SK-N-SH treated with all-trans-retinoic acid at 6 μM for 48 hours (cell line): Measurements from ENCODE around the gene LAMA2.

Experiments
- ATAC-seq: fragments of 200-7000 bp; cut with Tn5 transposase; 3 replicates; pipeline ENCODE4 v1.9.1; 2020; ENCODE audit warnings: mild to moderate bottlenecking, moderate library complexity
- ARNTL ChIP-seq: fragments of 450-650 bp; formaldehyde crosslinking; IDR thresholded peaks from 2 replicates; pipeline ENCODE4 v1.5.0; 2020; ENCODE audit warnings: low read depth, mild to moderate bottlenecking, moderate library complexity, borderline replicate concordance
- BACH2 ChIP-seq: fragments of 250-450 bp; sonication (Bioruptor Pico); IDR thresholded peaks from 2 replicates; pipeline ENCODE4 v1.9.0; 2021; ENCODE audit warnings: mild to moderate bottlenecking, borderline replicate concordance
- CSDC2 ChIP-seq: fragments of 250-450 bp; sonication (Bioruptor Pico); IDR thresholded peaks from 2 replicates; pipeline ENCODE4 v1.5.0; 2020; ENCODE audit warnings: mild to moderate bottlenecking, moderate library complexity
- ESRRG ChIP-seq: fragments of 250-450 bp; sonication (Bioruptor Pico); IDR thresholded peaks from 2 replicates; pipeline ENCODE4 v1.6.1; 2021; ENCODE audit warnings: mild to moderate bottlenecking
- GLIS3 ChIP-seq: fragments of 250-450 bp; sonication (Bioruptor Pico); IDR thresholded peaks from 2 replicates; pipeline ENCODE4 v1.5.0; 2020; ENCODE audit warnings: mild to moderate bottlenecking, moderate library complexity
- ISL1 ChIP-seq: fragments of 250-450 bp; sonication (Bioruptor Pico); IDR thresholded peaks from 2 replicates; pipeline ENCODE4 v2.1.2; 2022; ENCODE audit warnings: mild to moderate bottlenecking, moderate library complexity
- OSR1 ChIP-seq: fragments of 250-450 bp; sonication (Bioruptor Pico); IDR thresholded peaks from 2 replicates; pipeline ENCODE4 v1.8.0; 2022; ENCODE audit warnings: moderate library complexity, mild to moderate bottlenecking, inconsistent platforms
- PPARA ChIP-seq: fragments of 250-450 bp; sonication (Bioruptor Pico); IDR thresholded peaks from 2 replicates; pipeline ENCODE4 v1.5.0; 2020; ENCODE audit warnings: mild to moderate bottlenecking, borderline replicate concordance
- RARB ChIP-seq: fragments of 250-450 bp; sonication (Bioruptor Pico); IDR thresholded peaks from 2 replicates; pipeline ENCODE4 v1.8.0; 2021; ENCODE audit warnings: mild to moderate bottlenecking, moderate library complexity
- SNAI2 ChIP-seq: fragments of 250-450 bp; sonication (Bioruptor Pico); IDR thresholded peaks from 2 replicates; pipeline ENCODE4 v1.5.0; 2020; ENCODE audit warnings: mild to moderate bottlenecking, moderate library complexity
- TOX ChIP-seq: fragments of 250-450 bp; sonication (Bioruptor Pico); IDR thresholded peaks from 2 replicates; pipeline ENCODE4 v1.8.0; 2021; ENCODE audit warnings: mild to moderate bottlenecking, moderate library complexity, borderline replicate concordance
- ZC3H10 ChIP-seq: fragments of 250-450 bp; sonication (Bioruptor Pico); IDR thresholded peaks from 2 replicates; pipeline ENCODE4 v1.5.1; 2021; ENCODE audit warnings: mild to moderate bottlenecking, moderate library complexity
- ZFP3 ChIP-seq: fragments of 250-450 bp; sonication (Bioruptor Pico); IDR thresholded peaks from 2 replicates; pipeline ENCODE4 v1.5.0; 2020; ENCODE audit warnings: mild to moderate bottlenecking, moderate library complexity
- ZFP30 ChIP-seq: fragments of 450-650 bp; formaldehyde crosslinking; IDR thresholded peaks from 2 replicates; pipeline ENCODE4 v1.5.0; 2022; ENCODE audit warnings: mild to moderate bottlenecking, moderate library complexity
- ZNF565 ChIP-seq: fragments of 450-650 bp; formaldehyde crosslinking; conservative IDR thresholded peaks from 2 replicates; pipeline ENCODE4 v1.5.0; 2020; ENCODE audit warnings: low read depth, mild to moderate bottlenecking, moderate library complexity
- ZNF70 ChIP-seq: fragments of 450-650 bp; formaldehyde crosslinking; IDR thresholded peaks from 2 replicates; pipeline ENCODE4 v1.5.0; 2020; ENCODE audit warnings: mild to moderate bottlenecking, moderate library complexity
- ZNF8 ChIP-seq: fragments of 450-650 bp; formaldehyde crosslinking; IDR thresholded peaks from 2 replicates; pipeline ENCODE4 v1.5.0; 2020; ENCODE audit warnings: mild to moderate bottlenecking, moderate library complexity
- TF ChIP-seq, protein P1 (sequence below): fragments of 250-450 bp; sonication (Bioruptor Pico); IDR thresholded peaks from 2 replicates; pipeline ENCODE4 v1.8.0; 2021; ENCODE audit warnings: low read depth, mild to moderate bottlenecking, moderate library complexity, borderline replicate concordance
- TF ChIP-seq, protein P2 (sequence below): fragments of 250-450 bp; sonication (Bioruptor Pico); IDR thresholded peaks from 2 replicates; pipeline ENCODE4 v1.5.1; 2020; ENCODE audit warnings: low read depth, mild to moderate bottlenecking, moderate library complexity
- TF ChIP-seq, protein P3 (sequence below): fragments of 250-450 bp; sonication (Bioruptor Pico); IDR thresholded peaks from 2 replicates; pipeline ENCODE4 v1.8.0; 2020; ENCODE audit warnings: mild to moderate bottlenecking, moderate library complexity, borderline replicate concordance

Gene LAMA2

DNA sequence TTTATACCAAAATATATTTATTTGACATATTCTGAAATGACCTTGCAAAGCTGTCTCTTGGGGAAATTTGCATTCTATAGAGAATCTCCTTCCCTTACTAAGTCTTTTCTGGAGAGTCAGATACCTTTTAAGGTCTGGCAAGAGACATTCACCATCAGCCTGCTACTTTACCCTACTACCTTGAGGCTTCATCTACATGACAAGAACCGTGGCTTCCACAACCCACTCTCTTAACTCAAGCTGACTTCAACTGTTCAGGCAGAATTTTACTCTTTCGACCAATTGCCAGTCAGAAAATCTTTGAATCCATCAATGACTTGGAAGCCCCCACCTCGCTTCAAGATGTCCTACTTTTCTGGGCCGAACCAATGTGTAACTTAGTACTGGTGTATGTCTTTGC is 314.2 kb downstream of the LAMA2 start:
- ATAC-seq, result no peak
- TF ChIP-seq ZNF565, result no peak
- TF ChIP-seq RARB, result no peak
- TF ChIP-seq TOX, result no peak
- no peak for TF ChIP-seq ZFP30 (CRISPR knock-in tag)
- TF ChIP-seq, protein P1, sequence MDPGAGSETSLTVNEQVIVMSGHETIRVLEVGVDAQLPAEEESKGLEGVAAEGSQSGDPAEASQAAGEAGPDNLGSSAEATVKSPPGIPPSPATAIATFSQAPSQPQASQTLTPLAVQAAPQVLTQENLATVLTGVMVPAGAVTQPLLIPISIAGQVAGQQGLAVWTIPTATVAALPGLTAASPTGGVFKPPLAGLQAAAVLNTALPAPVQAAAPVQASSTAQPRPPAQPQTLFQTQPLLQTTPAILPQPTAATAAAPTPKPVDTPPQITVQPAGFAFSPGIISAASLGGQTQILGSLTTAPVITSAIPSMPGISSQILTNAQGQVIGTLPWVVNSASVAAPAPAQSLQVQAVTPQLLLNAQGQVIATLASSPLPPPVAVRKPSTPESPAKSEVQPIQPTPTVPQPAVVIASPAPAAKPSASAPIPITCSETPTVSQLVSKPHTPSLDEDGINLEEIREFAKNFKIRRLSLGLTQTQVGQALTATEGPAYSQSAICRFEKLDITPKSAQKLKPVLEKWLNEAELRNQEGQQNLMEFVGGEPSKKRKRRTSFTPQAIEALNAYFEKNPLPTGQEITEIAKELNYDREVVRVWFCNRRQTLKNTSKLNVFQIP (CRISPR knock-in tag), result no peak
- no peak for TF ChIP-seq BACH2 (CRISPR knock-in tag)
- TF ChIP-seq ZC3H10 (CRISPR knock-in tag), result no peak
- no peak for TF ChIP-seq ZFP3 (CRISPR knock-in tag)
- TF ChIP-seq, protein P2, sequence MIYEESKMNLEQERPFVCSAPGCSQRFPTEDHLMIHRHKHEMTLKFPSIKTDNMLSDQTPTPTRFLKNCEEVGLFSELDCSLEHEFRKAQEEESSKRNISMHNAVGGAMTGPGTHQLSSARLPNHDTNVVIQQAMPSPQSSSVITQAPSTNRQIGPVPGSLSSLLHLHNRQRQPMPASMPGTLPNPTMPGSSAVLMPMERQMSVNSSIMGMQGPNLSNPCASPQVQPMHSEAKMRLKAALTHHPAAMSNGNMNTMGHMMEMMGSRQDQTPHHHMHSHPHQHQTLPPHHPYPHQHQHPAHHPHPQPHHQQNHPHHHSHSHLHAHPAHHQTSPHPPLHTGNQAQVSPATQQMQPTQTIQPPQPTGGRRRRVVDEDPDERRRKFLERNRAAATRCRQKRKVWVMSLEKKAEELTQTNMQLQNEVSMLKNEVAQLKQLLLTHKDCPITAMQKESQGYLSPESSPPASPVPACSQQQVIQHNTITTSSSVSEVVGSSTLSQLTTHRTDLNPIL (CRISPR knock-in tag), result no peak
- no peak for TF ChIP-seq OSR1 (CRISPR knock-in tag)

DNA sequence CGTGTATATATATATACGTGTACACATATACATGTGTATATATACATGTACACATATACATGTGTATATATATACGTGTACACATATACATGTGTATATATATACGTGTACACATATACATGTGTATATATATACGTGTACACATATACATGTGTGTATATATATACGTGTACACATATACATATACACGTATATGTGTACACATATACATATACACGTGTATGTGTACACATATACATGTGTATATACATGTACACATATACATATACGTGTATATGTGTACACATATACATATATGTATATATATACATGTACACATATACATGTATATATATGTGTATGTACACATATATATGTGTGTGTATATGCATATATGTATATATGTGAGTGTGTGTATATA is 317.2 kb downstream of the LAMA2 start:
- TF ChIP-seq ISL1, result no peak
- TF ChIP-seq BACH2 (CRISPR knock-in tag), result no peak
- no peak for TF ChIP-seq ZFP3 (CRISPR knock-in tag)
- TF ChIP-seq ZFP30 (CRISPR knock-in tag), result no peak
- no peak for TF ChIP-seq SNAI2 (CRISPR knock-in tag)
- no peak for TF ChIP-seq ZNF70 (CRISPR knock-in tag)
- no peak for TF ChIP-seq RARB
- TF ChIP-seq PPARA (CRISPR knock-in tag), result no peak
- no peak for TF ChIP-seq ARNTL (CRISPR knock-in tag)
- no peak for TF ChIP-seq ESRRG (CRISPR knock-in tag)
- TF ChIP-seq ZNF8 (CRISPR knock-in tag), result no peak
- TF ChIP-seq GLIS3 (CRISPR knock-in tag), result no peak
- TF ChIP-seq OSR1 (CRISPR knock-in tag), result no peak
- TF ChIP-seq, protein P3, sequence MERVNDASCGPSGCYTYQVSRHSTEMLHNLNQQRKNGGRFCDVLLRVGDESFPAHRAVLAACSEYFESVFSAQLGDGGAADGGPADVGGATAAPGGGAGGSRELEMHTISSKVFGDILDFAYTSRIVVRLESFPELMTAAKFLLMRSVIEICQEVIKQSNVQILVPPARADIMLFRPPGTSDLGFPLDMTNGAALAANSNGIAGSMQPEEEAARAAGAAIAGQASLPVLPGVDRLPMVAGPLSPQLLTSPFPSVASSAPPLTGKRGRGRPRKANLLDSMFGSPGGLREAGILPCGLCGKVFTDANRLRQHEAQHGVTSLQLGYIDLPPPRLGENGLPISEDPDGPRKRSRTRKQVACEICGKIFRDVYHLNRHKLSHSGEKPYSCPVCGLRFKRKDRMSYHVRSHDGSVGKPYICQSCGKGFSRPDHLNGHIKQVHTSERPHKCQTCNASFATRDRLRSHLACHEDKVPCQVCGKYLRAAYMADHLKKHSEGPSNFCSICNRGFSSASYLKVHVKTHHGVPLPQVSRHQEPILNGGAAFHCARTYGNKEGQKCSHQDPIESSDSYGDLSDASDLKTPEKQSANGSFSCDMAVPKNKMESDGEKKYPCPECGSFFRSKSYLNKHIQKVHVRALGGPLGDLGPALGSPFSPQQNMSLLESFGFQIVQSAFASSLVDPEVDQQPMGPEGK, result no peak
- TF ChIP-seq TOX, result no peak
- ATAC-seq, result no peak

DNA sequence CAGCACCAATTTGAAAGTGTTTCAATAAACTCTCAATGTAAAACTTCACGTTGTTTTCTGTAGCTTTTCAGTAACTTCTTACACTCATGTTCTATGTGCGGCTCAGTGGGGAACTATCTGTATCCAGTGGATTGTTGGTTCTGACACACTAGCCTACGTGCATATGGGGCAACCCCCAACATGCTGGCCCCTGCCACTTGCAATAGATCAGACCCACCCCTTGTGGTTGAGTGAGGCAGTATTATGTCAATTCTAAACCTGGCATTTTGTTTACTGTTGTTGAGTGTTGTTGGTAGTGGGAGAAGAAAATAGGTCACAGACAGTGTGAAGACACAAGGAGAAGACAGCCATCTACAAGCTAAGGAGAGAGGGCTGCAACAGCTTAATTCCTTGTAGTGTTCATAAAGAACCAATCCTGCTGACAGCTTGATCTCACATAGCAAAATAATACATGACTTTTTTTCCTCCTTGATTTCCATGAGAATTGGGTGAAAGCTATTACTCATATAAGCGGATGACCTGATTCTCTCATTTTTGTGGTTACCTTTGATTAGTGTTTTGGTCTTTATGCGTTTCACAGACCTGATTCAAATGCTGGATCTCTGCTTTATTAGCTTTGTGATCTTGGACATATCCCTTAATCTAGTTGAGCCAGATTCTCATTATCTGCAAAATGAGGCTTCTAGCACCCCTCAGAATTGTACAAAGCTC is 320.4 kb downstream of the LAMA2 start:
- TF ChIP-seq ZNF70 (CRISPR knock-in tag) (no peak), ZFP30 (CRISPR knock-in tag) (no peak), ZNF8 (CRISPR knock-in tag) (no peak), PPARA (CRISPR knock-in tag) (no peak), ISL1 (no peak), ZNF565 (no peak), CSDC2 (CRISPR knock-in tag) (no peak), BACH2 (CRISPR knock-in tag) (no peak), TOX (no peak)
- TF ChIP-seq, protein P1 (CRISPR knock-in tag), result no peak
- TF ChIP-seq, protein P3, result no peak

More for the DNA sequence above, 320.4 kb downstream of the LAMA2 start:
- no peak for ATAC-seq
